Activated CD8-positive, alpha-beta T cell treated with anti-CD3 and anti-CD28 coated beads for 36 hours (primary cell): Measurements from ENCODE around the gene IAPP. TPM values are rescaled to one million over a fixed set of nuclear protein-coding genes. Genes with fewer than 3 reads are reported as not detected.
"Not testable (repeated sequence)": the region's sequence is repeated elsewhere in the genome, so short reads cannot be mapped to it uniquely, and the experiment has no call there.

ENCODE experiments used
- ATAC-seq: fragments of 200-7000 bp; cut with Tn5 transposase; one replicate; pipeline ENCODE4 v1.10.0; 2021; ENCODE audit warnings: mild to moderate bottlenecking, moderate library complexity
- CTCF ChIA-PET: fragments of 350-600 bp; sonication (Branson Sonifier 250); formaldehyde crosslinking; loops from one replicate; lab custom pipeline; 2021; ENCODE audit warnings: antibody characterized with exemption; lab: Charles Lee
- POLR2A ChIA-PET: fragments of 350-600 bp; sonication (Branson Sonifier 250); formaldehyde crosslinking; loops from one replicate; lab custom pipeline; 2021; ENCODE audit warnings: antibody characterized with exemption; lab: Charles Lee
- DNase-seq: peaks from one replicate; pipeline ENCODE4 v3.0.0-alpha.2; 2020
- H3K27ac Mint-ChIP-seq: one replicate; pipeline ENCODE4 v1.8.0; 2021; ENCODE audit warnings: mild to moderate bottlenecking, mixed read lengths
- H3K27me3 Mint-ChIP-seq: one replicate; pipeline ENCODE4 v1.8.0; 2021; ENCODE audit warnings: mixed read lengths
- H3K36me3 Mint-ChIP-seq: one replicate; pipeline ENCODE4 v1.8.0; 2021; ENCODE audit warnings: low read depth, mixed read lengths
- H3K4me1 Mint-ChIP-seq: one replicate; pipeline ENCODE4 v1.8.0; 2021; ENCODE audit warnings: low read depth, mixed read lengths
- H3K4me3 Mint-ChIP-seq: one replicate; pipeline ENCODE4 v1.8.0; 2021; ENCODE audit warnings: mild to moderate bottlenecking, moderate library complexity, mixed read lengths
- H3K9me3 Mint-ChIP-seq: one replicate; pipeline ENCODE4 v1.8.0; 2021; ENCODE audit warnings: mixed read lengths
- intact Hi-C: fragments of 100-400 bp; cut with micrococcal nuclease; formaldehyde crosslinking; loops from one replicate; pipeline ENCODE4 v1.10.0; 2022
- total RNA-seq, 2 experiments: library from RNA; stranded (reverse); gene quantifications; one replicate each; pipeline ENCODE4 v1.2.3, GENCODE V29; 2021
- TF ChIP-seq, protein P1 (sequence below): fragments of 200-600 bp; IDR thresholded peaks from one replicate; pipeline ENCODE4 v1.8.0; 2022; ENCODE audit warnings: antibody characterized with exemption, mild to moderate bottlenecking

IAPP gene
- total RNA-seq, 2 experiments from 2014 or later: not detected

GRCh38 chr12:21370845-21371449, 1.8 kb upstream of the IAPP start:
- no peak for DNase-seq
- intact Hi-C loops: no loop called here
- no peaks in the 10 kb centered on the region for H3K9me3 Mint-ChIP-seq
- H3K27ac Mint-ChIP-seq: no peak overlapping the region
- H3K4me1 Mint-ChIP-seq: peaks cover 5% of the 10 kb centered on the region
- TF ChIP-seq, protein P1, sequence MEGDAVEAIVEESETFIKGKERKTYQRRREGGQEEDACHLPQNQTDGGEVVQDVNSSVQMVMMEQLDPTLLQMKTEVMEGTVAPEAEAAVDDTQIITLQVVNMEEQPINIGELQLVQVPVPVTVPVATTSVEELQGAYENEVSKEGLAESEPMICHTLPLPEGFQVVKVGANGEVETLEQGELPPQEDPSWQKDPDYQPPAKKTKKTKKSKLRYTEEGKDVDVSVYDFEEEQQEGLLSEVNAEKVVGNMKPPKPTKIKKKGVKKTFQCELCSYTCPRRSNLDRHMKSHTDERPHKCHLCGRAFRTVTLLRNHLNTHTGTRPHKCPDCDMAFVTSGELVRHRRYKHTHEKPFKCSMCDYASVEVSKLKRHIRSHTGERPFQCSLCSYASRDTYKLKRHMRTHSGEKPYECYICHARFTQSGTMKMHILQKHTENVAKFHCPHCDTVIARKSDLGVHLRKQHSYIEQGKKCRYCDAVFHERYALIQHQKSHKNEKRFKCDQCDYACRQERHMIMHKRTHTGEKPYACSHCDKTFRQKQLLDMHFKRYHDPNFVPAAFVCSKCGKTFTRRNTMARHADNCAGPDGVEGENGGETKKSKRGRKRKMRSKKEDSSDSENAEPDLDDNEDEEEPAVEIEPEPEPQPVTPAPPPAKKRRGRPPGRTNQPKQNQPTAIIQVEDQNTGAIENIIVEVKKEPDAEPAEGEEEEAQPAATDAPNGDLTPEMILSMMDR: no peak
- ATAC-seq: no peak
- H3K4me3 Mint-ChIP-seq: no peak overlapping the region
- ChIA-PET CTCF (interaction anchor here (1.3 kb wide), 1 partner anchor 97 kb away, joined by 4 read pairs; no protein-coding TSS in a partner anchor), POLR2A (no interaction called here)
- no peaks in the 10 kb centered on the region for H3K27me3 Mint-ChIP-seq
- H3K36me3 Mint-ChIP-seq: no peaks in the 10 kb centered on the region

DNA sequence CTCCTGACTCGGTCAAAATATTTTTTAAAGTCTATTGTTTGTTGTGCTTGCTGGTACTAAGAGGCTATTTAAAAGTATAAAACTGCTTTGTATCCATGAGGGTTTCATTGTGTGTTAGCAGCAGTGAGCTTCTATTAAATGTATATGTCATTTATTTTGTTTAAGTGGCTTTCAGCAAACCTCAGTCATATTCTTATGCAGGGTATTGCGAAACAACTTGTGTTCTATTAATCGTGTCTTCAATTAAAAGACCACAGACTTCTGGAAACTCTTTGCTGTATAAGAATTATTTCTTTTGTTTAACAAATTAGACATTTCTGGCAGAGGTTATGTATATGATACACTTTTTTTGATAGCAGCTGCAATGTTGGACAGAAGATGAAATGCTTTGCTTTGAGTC, 6.5 kb downstream of the IAPP start:
- TF ChIP-seq, protein P1: no peak
- ChIA-PET CTCF (no interaction called here), POLR2A (no interaction called here)
- peaks cover 10% of the 10 kb centered on the region for H3K27me3 Mint-ChIP-seq
- H3K36me3 Mint-ChIP-seq: no peaks in the 10 kb centered on the region
- H3K4me3 Mint-ChIP-seq: no peak overlapping the region
- no peaks in the 10 kb centered on the region for H3K9me3 Mint-ChIP-seq
- H3K4me1 Mint-ChIP-seq: no peaks in the 10 kb centered on the region
- DNase-seq (no peak), ATAC-seq (no peak)
- no peak overlapping the region for H3K27ac Mint-ChIP-seq
- intact Hi-C loops: no loop called here

DNA sequence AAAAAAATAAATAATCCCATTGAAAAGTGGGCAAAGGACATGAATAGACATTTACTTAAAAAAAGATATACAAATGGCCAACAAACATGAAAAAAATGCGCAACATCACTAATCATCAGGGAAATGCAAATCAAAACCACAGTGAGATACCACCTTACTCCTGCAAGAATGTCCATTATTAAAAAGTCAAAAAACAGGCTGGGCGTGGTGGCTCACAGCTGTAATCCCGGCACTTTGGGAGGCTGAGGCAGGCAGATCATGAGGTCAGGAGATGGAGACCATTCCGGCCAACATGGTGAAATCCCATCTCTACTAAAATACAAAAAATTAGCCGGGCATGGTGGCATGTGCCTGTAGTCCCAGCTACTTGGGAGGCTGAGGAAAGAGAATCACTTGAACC, 8.6 kb downstream of the IAPP start:
- H3K4me1 Mint-ChIP-seq, DNase-seq, H3K36me3 Mint-ChIP-seq, intact Hi-C loops, H3K4me3 Mint-ChIP-seq, H3K9me3 Mint-ChIP-seq, POLR2A ChIA-PET, ATAC-seq, H3K27ac Mint-ChIP-seq, CTCF ChIA-PET: not testable (repeated sequence)
- H3K27me3 Mint-ChIP-seq: peaks cover 10% of the 10 kb centered on the region

DNA sequence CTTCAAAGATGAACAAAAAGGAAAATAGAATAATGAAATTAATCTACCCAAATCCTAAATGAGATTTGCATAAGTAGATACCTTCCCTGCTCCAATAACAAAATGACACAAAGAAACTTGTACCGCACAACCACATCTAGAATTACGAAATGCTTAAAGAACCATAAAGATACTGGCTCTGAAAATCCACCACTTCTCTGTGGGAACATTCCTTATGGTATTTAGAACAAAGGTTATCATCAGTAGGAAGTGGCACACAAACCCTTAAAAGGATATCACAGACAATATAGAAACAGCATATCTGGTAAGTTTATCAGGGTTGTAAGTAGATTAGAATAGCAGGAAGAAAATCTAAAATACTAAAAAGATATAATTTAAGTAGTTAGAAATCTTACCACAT, 11.6 kb downstream of the IAPP start:
- intact Hi-C loops: no loop called here
- ChIA-PET CTCF (no interaction called here), POLR2A (no interaction called here)
- Mint-ChIP-seq H3K36me3 (no peaks in the 10 kb centered on the region), H3K9me3 (no peaks in the 10 kb centered on the region), H3K4me1 (no peaks in the 10 kb centered on the region), H3K27ac (no peak overlapping the region), H3K27me3 (peaks cover 8% of the 10 kb centered on the region), H3K4me3 (no peak overlapping the region)
- DNase-seq: no peak
- no peak for ATAC-seq
- TF ChIP-seq, protein P1: no peak

DNA sequence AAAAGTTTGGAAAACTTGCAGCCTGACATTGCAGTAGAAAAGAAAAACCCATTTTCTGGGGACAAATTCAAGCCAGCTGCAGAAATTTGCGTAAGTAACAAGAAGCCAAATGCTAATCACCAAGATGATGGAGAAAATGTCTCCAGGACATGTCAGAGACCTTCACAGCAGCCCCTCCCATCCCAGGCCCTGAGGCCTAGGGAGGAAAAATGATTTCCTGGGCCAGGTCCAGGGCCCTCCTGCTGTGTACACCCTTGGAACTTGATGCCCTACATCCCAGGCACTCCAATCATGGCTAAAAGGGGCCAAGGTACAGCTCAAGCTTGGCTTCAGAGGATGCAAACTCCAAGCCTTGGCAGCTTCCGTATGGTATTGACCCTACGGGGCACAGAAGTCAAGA, 14.5 kb downstream of the IAPP start:
- no peak overlapping the region for H3K4me3 Mint-ChIP-seq
- H3K27me3 Mint-ChIP-seq: peaks cover 3% of the 10 kb centered on the region
- TF ChIP-seq, protein P1: no peak
- intact Hi-C loops: no loop called here
- ChIA-PET POLR2A (no interaction called here), CTCF (no interaction called here)
- DNase-seq: no peak
- no peak for ATAC-seq
- H3K36me3 Mint-ChIP-seq: no peaks in the 10 kb centered on the region
- H3K9me3 Mint-ChIP-seq: no peaks in the 10 kb centered on the region
- H3K27ac Mint-ChIP-seq: no peak overlapping the region
- peaks cover 6% of the 10 kb centered on the region for H3K4me1 Mint-ChIP-seq
